A549 (cell line): ENCODE measurements around the gene FGD4.

ENCODE experiments used
- EP300 ChIP-seq, 2 experiments: fragments of >200 bp; sonication (Bioruptor Twin); formaldehyde crosslinking; IDR thresholded peaks; 2 replicates in 1 of 2; 3 replicates in 1 of 2; pipeline ENCODE4 v1.6.1; 2016 to 2017
- JUNB ChIP-seq: fragments of >200 bp; sonication (Bioruptor Twin); formaldehyde crosslinking; IDR thresholded peaks from 2 replicates; pipeline ENCODE4 v1.6.1; 2016
- POLR2A ChIP-seq: IDR thresholded peaks from 2 replicates; pipeline ENCODE4 v1.6.1; 2012; ENCODE audit warnings: mild to moderate bottlenecking, low read length
- RCOR1 ChIP-seq: fragments of 150-350 bp; IDR thresholded peaks from 2 replicates; pipeline ENCODE4 v1.6.1; 2014; ENCODE audit warnings: antibody characterized with exemption, low read length, low read depth
- RFX5 ChIP-seq: fragments of 450-650 bp; IDR thresholded peaks from 2 replicates; pipeline ENCODE4 v1.7.1; 2014; ENCODE audit warnings: antibody characterized with exemption, mild to moderate bottlenecking, moderate library complexity
- RNF2 ChIP-seq: fragments of 200-600 bp; sonication (generic); IDR thresholded peaks from 2 replicates; pipeline ENCODE4 v1.6.1; 2016; ENCODE audit warnings: low read depth, mild to moderate bottlenecking, antibody characterized with exemption, moderate library complexity, borderline replicate concordance
- SMC3 ChIP-seq: fragments of >200 bp; sonication (Bioruptor Twin); formaldehyde crosslinking; IDR thresholded peaks from 3 replicates; pipeline ENCODE4 v1.6.1; 2018; ENCODE audit warnings: inconsistent platforms
- TP53 ChIP-seq: fragments of 250-450 bp; sonication (Bioruptor Pico); IDR thresholded peaks from 2 replicates; pipeline ENCODE4 v1.5.0; 2021; ENCODE audit warnings: mild to moderate bottlenecking, moderate library complexity
- TF ChIP-seq, protein P1 (sequence below): fragments of 200-600 bp; sonication (generic); IDR thresholded peaks from 2 replicates; pipeline ENCODE4 v1.6.1; 2016; ENCODE audit warnings: antibody characterized with exemption, mild to moderate bottlenecking, moderate library complexity
- TF ChIP-seq, protein P2 (sequence below): fragments of >200 bp; sonication (Bioruptor Twin); formaldehyde crosslinking; IDR thresholded peaks from 3 replicates; pipeline ENCODE4 v1.5.1; 2016
- TF ChIP-seq, protein P3 (sequence below): fragments of 150-350 bp; IDR thresholded peaks from 2 replicates; pipeline ENCODE4 v1.6.1; 2014; ENCODE audit warnings: low read depth, mild to moderate bottlenecking, low read length
- TF ChIP-seq, protein P4 (sequence below): fragments of >200 bp; sonication (Bioruptor Twin); formaldehyde crosslinking; IDR thresholded peaks from 3 replicates; pipeline ENCODE4 v1.6.1; 2016

DNA sequence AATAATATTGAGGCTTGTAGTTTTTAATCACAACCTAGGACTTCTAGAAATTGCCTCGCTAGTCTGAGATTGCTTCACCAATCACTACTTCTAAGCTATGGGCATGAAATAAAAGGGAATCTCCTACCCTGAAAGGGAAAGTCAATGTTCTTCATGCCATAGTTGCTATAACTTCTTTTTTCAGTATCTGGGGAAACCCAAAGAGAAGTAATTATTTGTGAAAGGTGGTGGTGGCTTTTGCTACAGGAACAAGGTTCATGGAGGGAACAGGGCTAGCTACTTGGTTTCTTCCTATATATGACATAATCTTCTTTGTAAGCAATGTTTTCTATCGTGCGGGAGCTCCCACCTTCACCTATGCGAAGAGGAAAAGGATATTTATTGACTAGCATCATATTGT is 218.2 kb downstream of the FGD4 start:
- TF ChIP-seq TP53 (CRISPR knock-in tag), result no peak
- TF ChIP-seq, protein P1, sequence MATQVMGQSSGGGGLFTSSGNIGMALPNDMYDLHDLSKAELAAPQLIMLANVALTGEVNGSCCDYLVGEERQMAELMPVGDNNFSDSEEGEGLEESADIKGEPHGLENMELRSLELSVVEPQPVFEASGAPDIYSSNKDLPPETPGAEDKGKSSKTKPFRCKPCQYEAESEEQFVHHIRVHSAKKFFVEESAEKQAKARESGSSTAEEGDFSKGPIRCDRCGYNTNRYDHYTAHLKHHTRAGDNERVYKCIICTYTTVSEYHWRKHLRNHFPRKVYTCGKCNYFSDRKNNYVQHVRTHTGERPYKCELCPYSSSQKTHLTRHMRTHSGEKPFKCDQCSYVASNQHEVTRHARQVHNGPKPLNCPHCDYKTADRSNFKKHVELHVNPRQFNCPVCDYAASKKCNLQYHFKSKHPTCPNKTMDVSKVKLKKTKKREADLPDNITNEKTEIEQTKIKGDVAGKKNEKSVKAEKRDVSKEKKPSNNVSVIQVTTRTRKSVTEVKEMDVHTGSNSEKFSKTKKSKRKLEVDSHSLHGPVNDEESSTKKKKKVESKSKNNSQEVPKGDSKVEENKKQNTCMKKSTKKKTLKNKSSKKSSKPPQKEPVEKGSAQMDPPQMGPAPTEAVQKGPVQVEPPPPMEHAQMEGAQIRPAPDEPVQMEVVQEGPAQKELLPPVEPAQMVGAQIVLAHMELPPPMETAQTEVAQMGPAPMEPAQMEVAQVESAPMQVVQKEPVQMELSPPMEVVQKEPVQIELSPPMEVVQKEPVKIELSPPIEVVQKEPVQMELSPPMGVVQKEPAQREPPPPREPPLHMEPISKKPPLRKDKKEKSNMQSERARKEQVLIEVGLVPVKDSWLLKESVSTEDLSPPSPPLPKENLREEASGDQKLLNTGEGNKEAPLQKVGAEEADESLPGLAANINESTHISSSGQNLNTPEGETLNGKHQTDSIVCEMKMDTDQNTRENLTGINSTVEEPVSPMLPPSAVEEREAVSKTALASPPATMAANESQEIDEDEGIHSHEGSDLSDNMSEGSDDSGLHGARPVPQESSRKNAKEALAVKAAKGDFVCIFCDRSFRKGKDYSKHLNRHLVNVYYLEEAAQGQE, result no peak
- no peak for TF ChIP-seq RFX5
- TF ChIP-seq RNF2, result no peak
- no peak for TF ChIP-seq POLR2A
- TF ChIP-seq, protein P2, sequence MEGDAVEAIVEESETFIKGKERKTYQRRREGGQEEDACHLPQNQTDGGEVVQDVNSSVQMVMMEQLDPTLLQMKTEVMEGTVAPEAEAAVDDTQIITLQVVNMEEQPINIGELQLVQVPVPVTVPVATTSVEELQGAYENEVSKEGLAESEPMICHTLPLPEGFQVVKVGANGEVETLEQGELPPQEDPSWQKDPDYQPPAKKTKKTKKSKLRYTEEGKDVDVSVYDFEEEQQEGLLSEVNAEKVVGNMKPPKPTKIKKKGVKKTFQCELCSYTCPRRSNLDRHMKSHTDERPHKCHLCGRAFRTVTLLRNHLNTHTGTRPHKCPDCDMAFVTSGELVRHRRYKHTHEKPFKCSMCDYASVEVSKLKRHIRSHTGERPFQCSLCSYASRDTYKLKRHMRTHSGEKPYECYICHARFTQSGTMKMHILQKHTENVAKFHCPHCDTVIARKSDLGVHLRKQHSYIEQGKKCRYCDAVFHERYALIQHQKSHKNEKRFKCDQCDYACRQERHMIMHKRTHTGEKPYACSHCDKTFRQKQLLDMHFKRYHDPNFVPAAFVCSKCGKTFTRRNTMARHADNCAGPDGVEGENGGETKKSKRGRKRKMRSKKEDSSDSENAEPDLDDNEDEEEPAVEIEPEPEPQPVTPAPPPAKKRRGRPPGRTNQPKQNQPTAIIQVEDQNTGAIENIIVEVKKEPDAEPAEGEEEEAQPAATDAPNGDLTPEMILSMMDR, result no peak
- no peak for TF ChIP-seq RCOR1
- TF ChIP-seq SMC3, result no peak
- no peak for TF ChIP-seq EP300 (IDR thresholded peaks at IDR 0.05)
- TF ChIP-seq, protein P3, sequence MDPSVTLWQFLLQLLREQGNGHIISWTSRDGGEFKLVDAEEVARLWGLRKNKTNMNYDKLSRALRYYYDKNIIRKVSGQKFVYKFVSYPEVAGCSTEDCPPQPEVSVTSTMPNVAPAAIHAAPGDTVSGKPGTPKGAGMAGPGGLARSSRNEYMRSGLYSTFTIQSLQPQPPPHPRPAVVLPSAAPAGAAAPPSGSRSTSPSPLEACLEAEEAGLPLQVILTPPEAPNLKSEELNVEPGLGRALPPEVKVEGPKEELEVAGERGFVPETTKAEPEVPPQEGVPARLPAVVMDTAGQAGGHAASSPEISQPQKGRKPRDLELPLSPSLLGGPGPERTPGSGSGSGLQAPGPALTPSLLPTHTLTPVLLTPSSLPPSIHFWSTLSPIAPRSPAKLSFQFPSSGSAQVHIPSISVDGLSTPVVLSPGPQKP, result no peak
- TF ChIP-seq JUNB, result no peak
- TF ChIP-seq, protein P4, sequence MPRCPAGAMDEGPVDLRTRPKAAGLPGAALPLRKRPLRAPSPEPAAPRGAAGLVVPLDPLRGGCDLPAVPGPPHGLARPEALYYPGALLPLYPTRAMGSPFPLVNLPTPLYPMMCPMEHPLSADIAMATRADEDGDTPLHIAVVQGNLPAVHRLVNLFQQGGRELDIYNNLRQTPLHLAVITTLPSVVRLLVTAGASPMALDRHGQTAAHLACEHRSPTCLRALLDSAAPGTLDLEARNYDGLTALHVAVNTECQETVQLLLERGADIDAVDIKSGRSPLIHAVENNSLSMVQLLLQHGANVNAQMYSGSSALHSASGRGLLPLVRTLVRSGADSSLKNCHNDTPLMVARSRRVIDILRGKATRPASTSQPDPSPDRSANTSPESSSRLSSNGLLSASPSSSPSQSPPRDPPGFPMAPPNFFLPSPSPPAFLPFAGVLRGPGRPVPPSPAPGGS, result no peak
